Left lung (tissue), 10 donors: ENCODE measurements around the gene TFDP2. TPM values are rescaled to one million over a fixed set of nuclear protein-coding genes. Genes with fewer than 3 reads are reported as not detected.
A peak's percentile ranks its signal among the peaks of the same experiment; 100 is the strongest.

Experiments
- ATAC-seq: fragments of 200-7000 bp; cut with Tn5 transposase; one replicate; pipeline ENCODE4 v1.9.1; 2020; ENCODE audit warnings: moderate library complexity
- DNase-seq, 4 donors: peaks; one replicate each; pipeline ENCODE4 v3.0.0-alpha.2; 2013 to 2020
- H3K27ac ChIP-seq, 2 donors: fragments of 200-600 bp; sonication (generic) in 1 of 2; one replicate each; pipeline versions ENCODE4 v1.5.0 to v1.8.0; 2020 to 2021
- H3K27me3 ChIP-seq, 2 donors: fragments of 200-600 bp; sonication (generic) in 1 of 2; one replicate each; pipeline versions ENCODE4 v1.5.0 to v1.8.0; 2020 to 2021
- H3K36me3 ChIP-seq, 2 donors: fragments of 200-600 bp; sonication (generic) in 1 of 2; one replicate each; pipeline versions ENCODE4 v1.5.0 to v1.8.0; 2020 to 2021
- H3K4me1 ChIP-seq, 2 donors: fragments of 200-600 bp; one replicate each; pipeline ENCODE4 v1.8.0; 2021
- H3K4me3 ChIP-seq, 2 donors: fragments of 200-600 bp; sonication (generic) in 1 of 2; one replicate each; pipeline versions ENCODE4 v1.5.0 to v1.8.0; 2020 to 2021; ENCODE audit warnings: mild to moderate bottlenecking in 1 of 2
- H3K9me3 ChIP-seq, 2 donors: fragments of 200-600 bp; sonication (generic) in 1 of 2; one replicate each; pipeline versions ENCODE4 v1.5.0 to v1.8.0; 2020 to 2021
- CTCF ChIP-seq, 2 donors: fragments of 200-600 bp; sonication (generic) in 1 of 2; IDR thresholded peaks; one replicate each; pipeline versions ENCODE4 v1.5.0 to v1.8.0; 2021; ENCODE audit warnings: antibody characterized with exemption in 2 of 2
- intact Hi-C, 2 donors: fragments of 100-400 bp; cut with DNase I; formaldehyde crosslinking; loops; one replicate each; pipeline versions ENCODE4 v1.11.2 to v1.14.2; 2022
- polyA plus RNA-seq, 6 donors: library from polyadenylated mRNA; unstranded; fragments of 120-200 nt; gene quantifications; one replicate each; pipeline ENCODE4 v1.2.1, GENCODE V29; 2013; ENCODE audit not compliant: insufficient read length in 6 of 6
- total RNA-seq, 2 donors: library from RNA; stranded (reverse); fragmentation: NEBNext Ultra II Directional; extraction: Animal tissue kit (Norgen Biotek cat#: 25700); gene quantifications; one replicate each; pipeline ENCODE4 v1.2.1, GENCODE V29; 2021
- donor health status: DM: no; HTN: yes; CAD: no.
- donor health status: DM: no; HTN: no; CAD: no.

TFDP2 gene
- total and polyA plus RNA-seq, 8 donors = 21.2 to 73.0 (median 53.6) TPM

GRCh38 chr3:141971571-141971970 lies 177.8 kb downstream of the TFDP2 start:
- Histone ChIP-seq H3K4me1 (no peaks in the 10 kb centered on the region), H3K27ac (no peak overlapping the region), H3K36me3 (peaks cover 0 to 10% of the 10 kb centered on the region in 2 donors), H3K4me3 (no peak overlapping the region), H3K9me3 (no peaks in the 10 kb centered on the region), H3K27me3 (no peaks in the 10 kb centered on the region)
- ATAC-seq = no peak
- TF ChIP-seq CTCF (IDR thresholded peaks at IDR 0.05) = no peak
- peak in 2 of 4 donors; percentile 8 to 23 for DNase-seq
- intact Hi-C loops = no loop called here

GRCh38 chr3:141969711-141970110 lies 179.6 kb downstream of the TFDP2 start:
- Histone ChIP-seq H3K4me1 (no peaks in the 10 kb centered on the region), H3K27me3 (no peaks in the 10 kb centered on the region), H3K27ac (no peak overlapping the region), H3K36me3 (peaks cover 0 to 7% of the 10 kb centered on the region in 2 donors), H3K9me3 (no peaks in the 10 kb centered on the region), H3K4me3 (no peak overlapping the region)
- intact Hi-C loops = no loop called here
- TF ChIP-seq CTCF (IDR thresholded peaks at IDR 0.05) = no peak
- ATAC-seq = no peak
- DNase-seq = no peak

GRCh38 chr3:141965471-141965870 lies 183.9 kb downstream of the TFDP2 start:
- no peaks in the 10 kb centered on the region for H3K27me3 ChIP-seq
- no peaks in the 10 kb centered on the region for H3K4me1 ChIP-seq
- intact Hi-C loops = no loop called here
- no peaks in the 10 kb centered on the region for H3K9me3 ChIP-seq
- ATAC-seq (no peak), DNase-seq (no peak)
- no peak overlapping the region for H3K4me3 ChIP-seq
- H3K36me3 ChIP-seq = peaks cover 0 to 14% of the 10 kb centered on the region in 2 donors
- no peak overlapping the region for H3K27ac ChIP-seq
- TF ChIP-seq CTCF (IDR thresholded peaks at IDR 0.05) = no peak

- DNase-seq (no peak), ATAC-seq (no peak)
- intact Hi-C loops = no loop called here
- H3K4me3 ChIP-seq = no peak overlapping the region
- no peak for TF ChIP-seq CTCF (IDR thresholded peaks at IDR 0.05)
- no peaks in the 10 kb centered on the region for H3K4me1 ChIP-seq
- no peak overlapping the region for H3K27ac ChIP-seq
- H3K9me3 ChIP-seq = no peaks in the 10 kb centered on the region
- peaks cover 0 to 7% of the 10 kb centered on the region in 2 donors for H3K36me3 ChIP-seq
- no peaks in the 10 kb centered on the region for H3K27me3 ChIP-seq
Observed at GRCh38 chr3:141963301-141963700, 186.0 kb downstream of the TFDP2 start.

GRCh38 chr3:141960731-141961130 lies 188.6 kb downstream of the TFDP2 start:
- intact Hi-C loops = no loop called here
- Histone ChIP-seq H3K4me1 (no peaks in the 10 kb centered on the region), H3K9me3 (no peaks in the 10 kb centered on the region), H3K4me3 (no peak overlapping the region), H3K36me3 (peaks cover 0 to 14% of the 10 kb centered on the region in 2 donors), H3K27ac (peak overlapping the region in 1 of 2 donors; percentile 73), H3K27me3 (no peaks in the 10 kb centered on the region)
- ATAC-seq (peak; percentile 57), DNase-seq (peak in 1 of 4 donors; percentile 10)
- no peak for TF ChIP-seq CTCF (IDR thresholded peaks at IDR 0.05)
